HG02884 (cell line): ENCODE data around the gene SLC35F1.

ENCODE experiments used
- ATAC-seq: cut with Tn5 transposase; IDR thresholded peaks from one replicate; pipeline ENCODE4 v1.9.1; 2021; ENCODE audit warnings: mild to moderate bottlenecking, moderate library complexity; ENCODE audit not compliant: unreplicated experiment

The SLC35F1 gene

DNA sequence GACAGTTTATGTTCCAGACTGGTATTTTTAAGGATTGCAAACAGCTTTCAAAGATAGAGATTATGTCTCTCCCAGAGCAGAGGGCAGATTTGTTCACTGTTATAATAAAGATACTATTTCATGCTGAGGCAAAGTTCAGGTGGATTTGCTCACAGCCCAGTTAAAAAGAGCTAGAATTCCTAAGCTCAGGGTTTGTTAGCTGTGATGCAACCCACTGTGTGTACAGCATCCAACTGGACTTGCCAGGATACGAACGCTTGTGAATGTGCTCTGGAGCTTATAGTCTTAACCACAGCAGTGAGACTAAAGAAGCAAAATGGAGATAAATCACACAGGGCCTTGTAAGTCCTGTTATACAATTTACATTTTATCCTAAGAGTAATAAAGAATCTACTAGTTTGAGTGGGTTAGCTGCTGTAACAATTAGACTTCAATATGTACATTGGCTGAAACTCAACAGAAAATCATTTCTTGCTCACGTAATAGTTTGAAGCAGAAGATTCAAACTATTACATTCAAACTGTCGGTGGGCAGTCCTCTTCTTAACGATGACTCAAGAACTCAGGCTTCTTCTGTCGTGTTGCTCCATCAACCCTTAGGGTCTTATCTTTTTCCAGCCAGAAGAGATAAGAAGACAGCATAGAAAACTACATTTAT lies 437.1 kb downstream of the SLC35F1 start:
- ATAC-seq: no peak

DNA sequence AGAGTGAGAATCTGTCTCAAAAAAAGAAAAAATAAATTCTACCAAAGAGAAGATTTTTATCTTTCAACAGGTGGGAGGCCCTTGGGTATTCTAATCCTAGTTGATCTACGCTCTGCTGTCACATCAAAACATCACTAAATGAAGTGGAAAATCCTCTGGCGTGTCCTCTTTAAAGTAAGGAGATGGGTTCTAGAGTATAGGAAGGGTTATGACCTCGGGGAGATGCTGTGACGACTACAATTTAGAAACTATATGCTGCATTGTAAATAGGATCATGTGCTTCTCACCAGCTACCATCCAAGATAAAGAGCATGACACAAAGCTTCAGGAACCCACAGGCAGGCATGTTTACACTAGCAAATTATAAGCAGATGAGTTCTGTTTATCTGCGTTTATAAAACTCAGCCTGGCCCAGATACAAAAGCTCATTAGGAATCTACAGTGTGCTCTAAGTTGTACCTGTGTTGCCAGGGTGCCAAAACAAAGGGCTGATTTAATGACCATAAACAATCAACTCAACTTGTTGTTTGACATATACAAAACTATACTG lies 443.9 kb downstream of the SLC35F1 start:
- no peak for ATAC-seq

DNA sequence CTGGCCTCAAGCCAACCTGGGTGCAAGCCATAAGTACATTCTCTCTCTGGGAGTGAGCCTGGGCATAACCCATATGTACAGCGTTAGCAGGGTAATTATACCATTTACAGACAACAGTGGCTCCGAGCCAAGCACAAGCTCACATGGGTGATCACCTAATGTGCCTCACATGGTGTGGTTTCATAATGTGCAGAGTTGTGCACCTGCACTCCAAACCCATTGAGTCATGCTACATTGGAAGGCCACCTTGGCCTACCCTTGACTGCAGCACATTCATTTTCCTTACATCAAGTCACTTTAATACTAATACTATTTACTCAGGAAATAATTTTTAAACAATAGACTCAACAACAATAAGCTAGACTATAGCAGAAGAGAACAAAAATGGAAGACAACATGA lies 446.5 kb downstream of the SLC35F1 start:
- ATAC-seq: no peak

- peak; percentile 99 for ATAC-seq
Observed at GRCh38 chr6:118354641-118355040, 447.6 kb downstream of the SLC35F1 start.

- ATAC-seq: no peak
Observed at GRCh38 chr6:118356054-118356453, 449.0 kb downstream of the SLC35F1 start.

DNA sequence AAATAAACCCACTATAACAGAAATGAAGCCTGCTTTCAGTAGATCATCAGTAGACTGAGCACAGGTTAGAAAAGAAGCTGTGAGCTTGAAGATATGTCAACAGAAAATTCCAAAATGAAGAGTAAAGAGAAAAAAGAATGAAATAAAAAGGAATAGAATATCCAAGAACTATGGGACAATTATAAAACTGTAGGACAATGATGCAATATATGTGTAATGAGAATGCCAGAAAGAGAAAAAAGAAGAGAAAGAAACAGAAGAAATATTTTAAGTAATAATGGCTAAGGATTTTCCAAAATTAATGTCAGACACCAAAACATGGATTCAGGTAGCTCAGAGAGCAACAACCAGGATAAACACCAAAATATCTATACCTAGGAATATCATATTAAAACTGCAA lies 449.6 kb downstream of the SLC35F1 start:
- ATAC-seq: no peak
